Measurements from ENCODE around the gene ZNF181. TPM values are rescaled to one million over a fixed set of nuclear protein-coding genes. Genes with fewer than 3 reads are reported as not detected.
A peak's percentile ranks its signal among the peaks of the same experiment; 100 is the strongest.

ZNF181 gene
- total RNA-seq (2021) (8.5 to 9.7 TPM (median 9.0 TPM) in 3 replicates), Bru-seq, nascent RNA (percentile 83 among the genes with signal in this experiment)
- long read RNA-seq, experiment 1, full-length matches to known transcripts: 15 of 35 reads
- long read RNA-seq, experiment 1, partial matches to known transcripts: 3 of 35 reads
- long read RNA-seq, experiment 1, other reads (novel, unspliced or antisense): 17 of 35 reads
- long read RNA-seq, experiment 2, partial matches to known transcripts: 4 of 11 reads
- long read RNA-seq, experiment 2, other reads (novel, unspliced or antisense): 4 of 11 reads
- long read RNA-seq, experiment 3, full-length matches to known transcripts: 3 of 12 reads
- long read RNA-seq, experiment 3, partial matches to known transcripts: 1 of 12 reads
- long read RNA-seq, experiment 3, other reads (novel, unspliced or antisense): 8 of 12 reads

DNA sequence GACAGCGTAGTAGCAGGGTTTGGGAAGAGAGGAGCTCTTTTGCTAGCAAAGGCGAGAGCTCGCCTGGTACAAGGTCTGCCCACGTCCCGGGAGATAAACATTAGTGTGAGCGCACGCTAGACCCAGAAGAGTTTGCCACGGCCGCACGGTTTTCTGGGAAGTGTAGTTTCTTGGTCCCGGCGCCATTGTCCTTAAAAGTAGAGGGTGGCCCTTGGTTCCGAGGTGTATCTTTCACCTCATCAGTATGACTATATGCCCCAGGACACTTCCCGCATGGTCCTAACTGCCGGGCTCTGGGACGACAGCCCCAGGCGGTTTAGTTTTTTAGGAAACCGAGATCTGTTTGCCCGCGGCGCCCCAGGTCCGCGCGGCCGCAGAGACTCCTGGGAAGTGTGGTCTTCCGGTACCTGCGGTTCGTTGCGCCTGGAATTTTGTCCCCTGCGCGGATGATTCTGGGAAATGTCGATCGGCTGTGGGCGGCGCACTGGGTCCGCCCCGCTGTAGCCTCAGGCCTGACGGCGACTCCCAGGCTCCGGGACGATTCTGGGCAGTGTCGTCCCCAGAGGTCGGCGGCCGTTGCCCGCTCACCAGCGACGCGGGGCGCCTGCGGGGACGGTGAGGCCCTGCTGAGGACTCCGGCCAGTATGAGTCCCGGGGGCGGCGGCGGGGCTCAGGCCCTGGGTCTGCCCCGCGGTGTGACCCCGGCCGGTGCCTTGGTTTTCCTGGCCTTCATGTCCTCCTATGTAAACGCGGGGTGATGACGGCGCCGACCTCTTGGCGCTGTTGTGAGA, at the start of gene ZNF181:
Gene ZNF181 (plus strand): TSS at position 498 of the 791 bp plus-strand sequence. CDS start 795 bp downstream, outside the sequence.
- Mint-ChIP-seq H3K4me1 (peaks cover 12% of the 10 kb centered on the region), H3K27me3 (ENCODE audit: low read depth) (no peaks in the 10 kb centered on the region; the same call in 1 of the 2 replicates), H3K27ac (peak within 1 kb of the TSS; percentile 99), H3K36me3 (no peaks in the 10 kb centered on the region), H3K4me3 (peak within 1 kb of the TSS; percentile 97), H3K9me3 (no peaks in the 10 kb centered on the region)
- ChIA-PET CTCF (interaction anchor here (0.6 to 1.5 kb wide), 2 partner anchors 105 to 251 kb away, joined by 3 to 5 read pairs; no protein-coding TSS in a partner anchor), POLR2A (interaction anchor here (0.6 to 0.8 kb wide), 2 partner anchors 105 to 297 kb away, joined by 3 read pairs; no protein-coding TSS in a partner anchor)
- DNase-seq (ENCODE audit: low spot score) (peak; percentile 88), ATAC-seq (peak; percentile 86)
- TF ChIP-seq, protein P1, sequence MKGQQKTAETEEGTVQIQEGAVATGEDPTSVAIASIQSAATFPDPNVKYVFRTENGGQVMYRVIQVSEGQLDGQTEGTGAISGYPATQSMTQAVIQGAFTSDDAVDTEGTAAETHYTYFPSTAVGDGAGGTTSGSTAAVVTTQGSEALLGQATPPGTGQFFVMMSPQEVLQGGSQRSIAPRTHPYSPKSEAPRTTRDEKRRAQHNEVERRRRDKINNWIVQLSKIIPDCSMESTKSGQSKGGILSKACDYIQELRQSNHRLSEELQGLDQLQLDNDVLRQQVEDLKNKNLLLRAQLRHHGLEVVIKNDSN (CRISPR knock-in tag; IDR thresholded peaks at IDR 0.05): peak; percentile 37; the same call in 1 of the 2 replicates
- TF ChIP-seq, protein P2, sequence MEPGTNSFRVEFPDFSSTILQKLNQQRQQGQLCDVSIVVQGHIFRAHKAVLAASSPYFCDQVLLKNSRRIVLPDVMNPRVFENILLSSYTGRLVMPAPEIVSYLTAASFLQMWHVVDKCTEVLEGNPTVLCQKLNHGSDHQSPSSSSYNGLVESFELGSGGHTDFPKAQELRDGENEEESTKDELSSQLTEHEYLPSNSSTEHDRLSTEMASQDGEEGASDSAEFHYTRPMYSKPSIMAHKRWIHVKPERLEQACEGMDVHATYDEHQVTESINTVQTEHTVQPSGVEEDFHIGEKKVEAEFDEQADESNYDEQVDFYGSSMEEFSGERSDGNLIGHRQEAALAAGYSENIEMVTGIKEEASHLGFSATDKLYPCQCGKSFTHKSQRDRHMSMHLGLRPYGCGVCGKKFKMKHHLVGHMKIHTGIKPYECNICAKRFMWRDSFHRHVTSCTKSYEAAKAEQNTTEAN (CRISPR knock-in tag; IDR thresholded peaks at IDR 0.05): peak; percentile 83
- TF ChIP-seq TEAD1 (CRISPR knock-in tag; IDR thresholded peaks at IDR 0.05) (peak; percentile 74), ZNF121 (CRISPR knock-in tag; IDR thresholded peaks at IDR 0.05) (no peak), GABPB1 (CRISPR knock-in tag; IDR thresholded peaks at IDR 0.05) (0 out of 2 replicates have a peak, but pooled peaks have one; percentile 18), ZNF232 (CRISPR knock-in tag; IDR thresholded peaks at IDR 0.05) (peak; percentile 40; the same call in 1 of the 2 replicates), FOXK1 (CRISPR knock-in tag; IDR thresholded peaks at IDR 0.05) (peak; percentile 92), JUN (CRISPR knock-in tag; IDR thresholded peaks at IDR 0.05) (0 out of 2 replicates have a peak, but pooled peaks have one; percentile 53), MYBL2 (CRISPR knock-in tag; IDR thresholded peaks at IDR 0.05) (peak; percentile 80; the same call in 1 of the 2 replicates), NFE2L1 (CRISPR knock-in tag; IDR thresholded peaks at IDR 0.05) (0 out of 2 replicates have a peak, but pooled peaks have one; percentile 40), ZBTB21 (CRISPR knock-in tag; IDR thresholded peaks at IDR 0.05; ENCODE audit: borderline replicate concordance) (peak; percentile 65; the same call in 1 of the 2 replicates), CREB1 (CRISPR knock-in tag; IDR thresholded peaks at IDR 0.05) (0 out of 2 replicates have a peak, but pooled peaks have one; percentile 16), ZNF317 (CRISPR knock-in tag; IDR thresholded peaks at IDR 0.05; ENCODE audit: borderline replicate concordance, low read depth) (0 out of 2 replicates have a peak, but pooled peaks have one; percentile 48), NR3C1 (CRISPR knock-in tag; conservative IDR thresholded peaks at IDR 0.05; ENCODE audit: low read depth) (no peak), RORB (CRISPR knock-in tag; IDR thresholded peaks at IDR 0.05) (no peak), ATF1 (CRISPR knock-in tag; IDR thresholded peaks at IDR 0.05) (no peak)
- TF ChIP-seq, protein P3, sequence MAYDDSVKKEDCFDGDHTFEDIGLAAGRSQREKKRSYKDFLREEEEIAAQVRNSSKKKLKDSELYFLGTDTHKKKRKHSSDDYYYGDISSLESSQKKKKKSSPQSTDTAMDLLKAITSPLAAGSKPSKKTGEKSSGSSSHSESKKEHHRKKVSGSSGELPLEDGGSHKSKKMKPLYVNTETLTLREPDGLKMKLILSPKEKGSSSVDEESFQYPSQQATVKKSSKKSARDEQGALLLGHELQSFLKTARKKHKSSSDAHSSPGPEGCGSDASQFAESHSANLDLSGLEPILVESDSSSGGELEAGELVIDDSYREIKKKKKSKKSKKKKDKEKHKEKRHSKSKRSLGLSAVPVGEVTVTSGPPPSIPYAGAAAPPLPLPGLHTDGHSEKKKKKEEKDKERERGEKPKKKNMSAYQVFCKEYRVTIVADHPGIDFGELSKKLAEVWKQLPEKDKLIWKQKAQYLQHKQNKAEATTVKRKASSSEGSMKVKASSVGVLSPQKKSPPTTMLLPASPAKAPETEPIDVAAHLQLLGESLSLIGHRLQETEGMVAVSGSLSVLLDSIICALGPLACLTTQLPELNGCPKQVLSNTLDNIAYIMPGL (CRISPR knock-in tag; IDR thresholded peaks at IDR 0.05): peak; percentile 79; the same call in 1 of the 2 replicates
- TF ChIP-seq, protein P4, sequence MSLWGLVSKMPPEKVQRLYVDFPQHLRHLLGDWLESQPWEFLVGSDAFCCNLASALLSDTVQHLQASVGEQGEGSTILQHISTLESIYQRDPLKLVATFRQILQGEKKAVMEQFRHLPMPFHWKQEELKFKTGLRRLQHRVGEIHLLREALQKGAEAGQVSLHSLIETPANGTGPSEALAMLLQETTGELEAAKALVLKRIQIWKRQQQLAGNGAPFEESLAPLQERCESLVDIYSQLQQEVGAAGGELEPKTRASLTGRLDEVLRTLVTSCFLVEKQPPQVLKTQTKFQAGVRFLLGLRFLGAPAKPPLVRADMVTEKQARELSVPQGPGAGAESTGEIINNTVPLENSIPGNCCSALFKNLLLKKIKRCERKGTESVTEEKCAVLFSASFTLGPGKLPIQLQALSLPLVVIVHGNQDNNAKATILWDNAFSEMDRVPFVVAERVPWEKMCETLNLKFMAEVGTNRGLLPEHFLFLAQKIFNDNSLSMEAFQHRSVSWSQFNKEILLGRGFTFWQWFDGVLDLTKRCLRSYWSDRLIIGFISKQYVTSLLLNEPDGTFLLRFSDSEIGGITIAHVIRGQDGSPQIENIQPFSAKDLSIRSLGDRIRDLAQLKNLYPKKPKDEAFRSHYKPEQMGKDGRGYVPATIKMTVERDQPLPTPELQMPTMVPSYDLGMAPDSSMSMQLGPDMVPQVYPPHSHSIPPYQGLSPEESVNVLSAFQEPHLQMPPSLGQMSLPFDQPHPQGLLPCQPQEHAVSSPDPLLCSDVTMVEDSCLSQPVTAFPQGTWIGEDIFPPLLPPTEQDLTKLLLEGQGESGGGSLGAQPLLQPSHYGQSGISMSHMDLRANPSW (CRISPR knock-in tag; conservative IDR thresholded peaks at IDR 0.05; ENCODE audit: low read depth): no peak
- TF ChIP-seq, protein P5, sequence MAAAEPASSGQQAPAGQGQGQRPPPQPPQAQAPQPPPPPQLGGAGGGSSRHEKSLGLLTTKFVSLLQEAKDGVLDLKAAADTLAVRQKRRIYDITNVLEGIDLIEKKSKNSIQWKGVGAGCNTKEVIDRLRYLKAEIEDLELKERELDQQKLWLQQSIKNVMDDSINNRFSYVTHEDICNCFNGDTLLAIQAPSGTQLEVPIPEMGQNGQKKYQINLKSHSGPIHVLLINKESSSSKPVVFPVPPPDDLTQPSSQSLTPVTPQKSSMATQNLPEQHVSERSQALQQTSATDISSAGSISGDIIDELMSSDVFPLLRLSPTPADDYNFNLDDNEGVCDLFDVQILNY (CRISPR knock-in tag; IDR thresholded peaks at IDR 0.05): peak; percentile 62; the same call in 1 of the 2 replicates
- TF ChIP-seq, protein P6, sequence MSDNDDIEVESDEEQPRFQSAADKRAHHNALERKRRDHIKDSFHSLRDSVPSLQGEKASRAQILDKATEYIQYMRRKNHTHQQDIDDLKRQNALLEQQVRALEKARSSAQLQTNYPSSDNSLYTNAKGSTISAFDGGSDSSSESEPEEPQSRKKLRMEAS (CRISPR knock-in tag; IDR thresholded peaks at IDR 0.05): peak; percentile 76
- TF ChIP-seq, protein P7, sequence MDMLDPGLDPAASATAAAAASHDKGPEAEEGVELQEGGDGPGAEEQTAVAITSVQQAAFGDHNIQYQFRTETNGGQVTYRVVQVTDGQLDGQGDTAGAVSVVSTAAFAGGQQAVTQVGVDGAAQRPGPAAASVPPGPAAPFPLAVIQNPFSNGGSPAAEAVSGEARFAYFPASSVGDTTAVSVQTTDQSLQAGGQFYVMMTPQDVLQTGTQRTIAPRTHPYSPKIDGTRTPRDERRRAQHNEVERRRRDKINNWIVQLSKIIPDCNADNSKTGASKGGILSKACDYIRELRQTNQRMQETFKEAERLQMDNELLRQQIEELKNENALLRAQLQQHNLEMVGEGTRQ (CRISPR knock-in tag; IDR thresholded peaks at IDR 0.05): peak; percentile 51
- TF ChIP-seq, protein P8, sequence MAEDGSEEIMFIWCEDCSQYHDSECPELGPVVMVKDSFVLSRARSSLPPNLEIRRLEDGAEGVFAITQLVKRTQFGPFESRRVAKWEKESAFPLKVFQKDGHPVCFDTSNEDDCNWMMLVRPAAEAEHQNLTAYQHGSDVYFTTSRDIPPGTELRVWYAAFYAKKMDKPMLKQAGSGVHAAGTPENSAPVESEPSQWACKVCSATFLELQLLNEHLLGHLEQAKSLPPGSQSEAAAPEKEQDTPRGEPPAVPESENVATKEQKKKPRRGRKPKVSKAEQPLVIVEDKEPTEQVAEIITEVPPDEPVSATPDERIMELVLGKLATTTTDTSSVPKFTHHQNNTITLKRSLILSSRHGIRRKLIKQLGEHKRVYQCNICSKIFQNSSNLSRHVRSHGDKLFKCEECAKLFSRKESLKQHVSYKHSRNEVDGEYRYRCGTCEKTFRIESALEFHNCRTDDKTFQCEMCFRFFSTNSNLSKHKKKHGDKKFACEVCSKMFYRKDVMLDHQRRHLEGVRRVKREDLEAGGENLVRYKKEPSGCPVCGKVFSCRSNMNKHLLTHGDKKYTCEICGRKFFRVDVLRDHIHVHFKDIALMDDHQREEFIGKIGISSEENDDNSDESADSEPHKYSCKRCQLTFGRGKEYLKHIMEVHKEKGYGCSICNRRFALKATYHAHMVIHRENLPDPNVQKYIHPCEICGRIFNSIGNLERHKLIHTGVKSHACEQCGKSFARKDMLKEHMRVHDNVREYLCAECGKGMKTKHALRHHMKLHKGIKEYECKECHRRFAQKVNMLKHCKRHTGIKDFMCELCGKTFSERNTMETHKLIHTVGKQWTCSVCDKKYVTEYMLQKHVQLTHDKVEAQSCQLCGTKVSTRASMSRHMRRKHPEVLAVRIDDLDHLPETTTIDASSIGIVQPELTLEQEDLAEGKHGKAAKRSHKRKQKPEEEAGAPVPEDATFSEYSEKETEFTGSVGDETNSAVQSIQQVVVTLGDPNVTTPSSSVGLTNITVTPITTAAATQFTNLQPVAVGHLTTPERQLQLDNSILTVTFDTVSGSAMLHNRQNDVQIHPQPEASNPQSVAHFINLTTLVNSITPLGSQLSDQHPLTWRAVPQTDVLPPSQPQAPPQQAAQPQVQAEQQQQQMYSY (CRISPR knock-in tag; IDR thresholded peaks at IDR 0.05): peak; percentile 29; the same call in 1 of the 2 replicates

All from WTC11 (cell line).